ENCODE data around the gene MEGF10.

Gene MEGF10

DNA sequence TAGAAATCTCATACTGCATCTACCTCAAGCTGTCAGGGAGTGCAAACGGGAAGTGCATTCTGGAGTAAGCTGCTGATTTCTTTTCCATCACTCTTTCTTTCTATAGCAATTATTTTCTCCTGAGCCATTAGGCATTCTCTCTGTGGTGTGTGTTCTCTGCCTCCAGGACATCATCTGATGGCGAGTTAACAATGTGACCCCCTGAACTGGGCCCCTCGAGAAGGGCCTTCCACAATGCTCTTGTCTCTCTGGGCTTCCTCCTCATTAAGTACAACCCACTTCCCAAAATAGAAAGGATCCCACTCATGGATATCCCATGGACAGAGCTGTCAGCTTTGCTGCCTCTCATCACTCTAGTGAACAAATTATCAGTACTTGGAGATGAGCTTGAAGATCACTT lies 130.2 kb downstream of the MEGF10 start (continued):
- TF ChIP-seq, protein P1, sequence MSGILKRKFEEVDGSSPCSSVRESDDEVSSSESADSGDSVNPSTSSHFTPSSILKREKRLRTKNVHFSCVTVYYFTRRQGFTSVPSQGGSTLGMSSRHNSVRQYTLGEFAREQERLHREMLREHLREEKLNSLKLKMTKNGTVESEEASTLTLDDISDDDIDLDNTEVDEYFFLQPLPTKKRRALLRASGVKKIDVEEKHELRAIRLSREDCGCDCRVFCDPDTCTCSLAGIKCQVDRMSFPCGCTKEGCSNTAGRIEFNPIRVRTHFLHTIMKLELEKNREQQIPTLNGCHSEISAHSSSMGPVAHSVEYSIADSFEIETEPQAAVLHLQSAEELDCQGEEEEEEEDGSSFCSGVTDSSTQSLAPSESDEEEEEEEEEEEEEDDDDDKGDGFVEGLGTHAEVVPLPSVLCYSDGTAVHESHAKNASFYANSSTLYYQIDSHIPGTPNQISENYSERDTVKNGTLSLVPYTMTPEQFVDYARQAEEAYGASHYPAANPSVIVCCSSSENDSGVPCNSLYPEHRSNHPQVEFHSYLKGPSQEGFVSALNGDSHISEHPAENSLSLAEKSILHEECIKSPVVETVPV (CRISPR knock-in tag; IDR thresholded peaks at IDR 0.05): no peak

DNA sequence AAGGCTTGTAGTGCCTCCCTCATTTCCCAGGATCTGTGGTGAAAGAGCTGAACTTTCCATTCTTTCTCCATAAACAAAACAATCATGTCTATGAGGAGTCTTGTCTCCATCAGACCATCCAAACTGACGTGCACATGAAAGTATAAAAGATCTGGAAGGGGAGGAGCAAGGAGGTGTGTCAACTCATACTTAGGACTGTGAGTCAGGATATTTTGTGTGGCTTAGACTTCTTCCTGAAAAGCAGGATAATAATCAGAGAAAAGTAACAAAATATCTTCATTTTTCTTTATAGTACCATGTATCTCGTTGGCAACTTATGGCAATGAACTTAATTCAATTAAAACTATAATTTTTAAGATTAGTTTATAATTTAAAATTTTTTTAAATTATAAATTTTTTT lies 130.9 kb downstream of the MEGF10 start:
- TF ChIP-seq, protein P1 (CRISPR knock-in tag; IDR thresholded peaks at IDR 0.05): no peak
- no peak for TF ChIP-seq RARB (CRISPR knock-in tag; IDR thresholded peaks at IDR 0.05)
- TF ChIP-seq PPARA (CRISPR knock-in tag; IDR thresholded peaks at IDR 0.05; ENCODE audit: borderline replicate concordance): no peak
- TF ChIP-seq TCF4 (CRISPR knock-in tag; IDR thresholded peaks at IDR 0.05; ENCODE audit: borderline replicate concordance): no peak
- no peak for TF ChIP-seq OSR1 (CRISPR knock-in tag; IDR thresholded peaks at IDR 0.05)
- TF ChIP-seq ZFP3 (CRISPR knock-in tag; IDR thresholded peaks at IDR 0.05): no peak
- no peak for TF ChIP-seq ZNF8 (CRISPR knock-in tag; IDR thresholded peaks at IDR 0.05)
- TF ChIP-seq ARNTL (CRISPR knock-in tag; IDR thresholded peaks at IDR 0.05; ENCODE audit: borderline replicate concordance, low read depth): no peak
- no peak for ATAC-seq

DNA sequence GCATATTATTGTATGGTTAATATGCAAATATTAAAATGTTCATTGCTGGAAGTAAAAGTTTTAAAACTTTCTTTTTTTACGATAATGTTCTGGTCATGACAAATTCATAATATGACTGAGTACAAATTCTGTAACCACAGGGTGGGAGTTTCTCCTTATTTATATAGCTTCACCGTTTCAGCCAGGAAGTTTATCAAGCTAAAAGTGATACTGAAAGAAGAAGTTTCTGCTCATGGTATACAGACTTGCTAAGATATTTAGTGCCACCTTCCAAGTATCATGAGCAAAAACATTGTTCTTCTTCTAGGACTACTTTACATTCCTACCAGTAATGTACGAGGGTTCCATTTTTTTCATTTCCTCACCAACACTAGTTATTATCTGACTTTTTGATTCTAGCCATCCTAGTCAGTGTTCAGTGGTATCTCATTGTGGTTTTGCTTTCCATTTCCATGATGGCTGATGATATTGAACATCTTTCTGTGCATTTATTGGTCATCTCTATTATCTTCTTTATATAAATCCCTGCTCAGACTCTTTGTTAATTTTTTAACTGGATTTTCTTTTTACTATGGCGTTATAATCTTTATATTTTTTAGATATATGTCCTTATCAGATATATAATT lies 132.7 kb downstream of the MEGF10 start:
- TF ChIP-seq, protein P2, sequence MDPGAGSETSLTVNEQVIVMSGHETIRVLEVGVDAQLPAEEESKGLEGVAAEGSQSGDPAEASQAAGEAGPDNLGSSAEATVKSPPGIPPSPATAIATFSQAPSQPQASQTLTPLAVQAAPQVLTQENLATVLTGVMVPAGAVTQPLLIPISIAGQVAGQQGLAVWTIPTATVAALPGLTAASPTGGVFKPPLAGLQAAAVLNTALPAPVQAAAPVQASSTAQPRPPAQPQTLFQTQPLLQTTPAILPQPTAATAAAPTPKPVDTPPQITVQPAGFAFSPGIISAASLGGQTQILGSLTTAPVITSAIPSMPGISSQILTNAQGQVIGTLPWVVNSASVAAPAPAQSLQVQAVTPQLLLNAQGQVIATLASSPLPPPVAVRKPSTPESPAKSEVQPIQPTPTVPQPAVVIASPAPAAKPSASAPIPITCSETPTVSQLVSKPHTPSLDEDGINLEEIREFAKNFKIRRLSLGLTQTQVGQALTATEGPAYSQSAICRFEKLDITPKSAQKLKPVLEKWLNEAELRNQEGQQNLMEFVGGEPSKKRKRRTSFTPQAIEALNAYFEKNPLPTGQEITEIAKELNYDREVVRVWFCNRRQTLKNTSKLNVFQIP (CRISPR knock-in tag; IDR thresholded peaks at IDR 0.05; ENCODE audit: borderline replicate concordance, low read depth): no peak
- TF ChIP-seq PPARA (CRISPR knock-in tag; IDR thresholded peaks at IDR 0.05; ENCODE audit: borderline replicate concordance) (no peak), ZNF8 (CRISPR knock-in tag; IDR thresholded peaks at IDR 0.05) (no peak), GLIS3 (CRISPR knock-in tag; IDR thresholded peaks at IDR 0.05) (no peak), OSR1 (CRISPR knock-in tag; IDR thresholded peaks at IDR 0.05) (no peak), CSDC2 (CRISPR knock-in tag; IDR thresholded peaks at IDR 0.05) (no peak)

DNA sequence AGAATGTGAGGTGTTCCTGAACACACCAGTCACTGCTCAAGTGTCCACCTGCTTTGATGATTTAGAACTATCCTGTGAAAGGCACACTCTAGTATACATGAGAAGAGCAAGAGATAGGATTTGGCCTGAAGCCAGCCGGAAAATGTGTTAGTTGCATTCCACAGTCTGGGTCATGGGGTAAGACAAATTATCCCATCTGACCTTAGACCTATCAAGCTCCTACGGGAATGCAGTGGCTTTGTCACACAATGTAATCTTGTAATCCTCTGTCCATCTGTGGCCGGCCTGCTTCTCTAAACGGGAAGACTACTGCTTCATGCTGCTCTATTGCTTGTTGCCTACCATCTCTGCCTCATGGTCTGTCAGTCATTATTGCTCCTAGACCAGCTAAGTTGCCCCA lies 134.4 kb downstream of the MEGF10 start:
- no peak for TF ChIP-seq SNAI2 (CRISPR knock-in tag; IDR thresholded peaks at IDR 0.05)
- no peak for TF ChIP-seq PPARA (CRISPR knock-in tag; IDR thresholded peaks at IDR 0.05; ENCODE audit: borderline replicate concordance)
- no peak for TF ChIP-seq ZNF565 (CRISPR knock-in tag; conservative IDR thresholded peaks at IDR 0.05; ENCODE audit: low read depth)
- no peak for TF ChIP-seq OSR1 (CRISPR knock-in tag; IDR thresholded peaks at IDR 0.05)
- TF ChIP-seq ZFP3 (CRISPR knock-in tag; IDR thresholded peaks at IDR 0.05): no peak
- no peak for ATAC-seq

More for the DNA sequence above, 132.7 kb downstream of the MEGF10 start:
- ATAC-seq: no peak

DNA sequence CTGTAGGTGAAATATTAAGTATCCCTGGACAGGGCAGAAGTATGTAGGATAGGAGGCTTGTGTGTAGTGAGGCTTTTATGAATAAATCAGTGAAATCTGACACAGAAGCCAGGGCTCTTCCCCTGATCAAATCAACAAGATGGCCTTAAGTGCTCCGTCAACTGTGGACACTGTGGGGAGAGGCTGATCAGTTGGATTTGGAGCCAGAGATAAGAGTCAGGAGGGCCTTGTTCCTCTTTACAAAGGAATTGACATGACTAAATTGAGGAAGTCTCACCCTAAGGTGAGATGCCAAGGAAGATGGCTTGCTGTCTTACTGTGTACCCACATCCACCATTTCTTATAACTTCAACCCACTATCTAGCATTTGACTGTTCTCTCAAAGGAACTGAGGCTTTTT lies 135.3 kb downstream of the MEGF10 start:
- TF ChIP-seq ZFP30 (CRISPR knock-in tag; IDR thresholded peaks at IDR 0.05) (no peak), ZNF8 (CRISPR knock-in tag; IDR thresholded peaks at IDR 0.05) (no peak), PPARA (CRISPR knock-in tag; IDR thresholded peaks at IDR 0.05; ENCODE audit: borderline replicate concordance) (no peak), ARNTL (CRISPR knock-in tag; IDR thresholded peaks at IDR 0.05; ENCODE audit: borderline replicate concordance, low read depth) (no peak), ESRRG (CRISPR knock-in tag; IDR thresholded peaks at IDR 0.05) (no peak), TOX (CRISPR knock-in tag; IDR thresholded peaks at IDR 0.05; ENCODE audit: borderline replicate concordance) (no peak), ZFP3 (CRISPR knock-in tag; IDR thresholded peaks at IDR 0.05) (no peak), RARB (CRISPR knock-in tag; IDR thresholded peaks at IDR 0.05) (no peak), ZC3H10 (CRISPR knock-in tag; IDR thresholded peaks at IDR 0.05) (no peak), OSR1 (CRISPR knock-in tag; IDR thresholded peaks at IDR 0.05) (no peak), SNAI2 (CRISPR knock-in tag; IDR thresholded peaks at IDR 0.05) (no peak), TCF4 (CRISPR knock-in tag; IDR thresholded peaks at IDR 0.05; ENCODE audit: borderline replicate concordance) (no peak), ZNF565 (CRISPR knock-in tag; conservative IDR thresholded peaks at IDR 0.05; ENCODE audit: low read depth) (no peak), BACH2 (CRISPR knock-in tag; IDR thresholded peaks at IDR 0.05; ENCODE audit: borderline replicate concordance) (no peak), GLIS3 (CRISPR knock-in tag; IDR thresholded peaks at IDR 0.05) (no peak), CSDC2 (CRISPR knock-in tag; IDR thresholded peaks at IDR 0.05) (no peak)
- TF ChIP-seq, protein P1 (CRISPR knock-in tag; IDR thresholded peaks at IDR 0.05): no peak
- TF ChIP-seq, protein P3, sequence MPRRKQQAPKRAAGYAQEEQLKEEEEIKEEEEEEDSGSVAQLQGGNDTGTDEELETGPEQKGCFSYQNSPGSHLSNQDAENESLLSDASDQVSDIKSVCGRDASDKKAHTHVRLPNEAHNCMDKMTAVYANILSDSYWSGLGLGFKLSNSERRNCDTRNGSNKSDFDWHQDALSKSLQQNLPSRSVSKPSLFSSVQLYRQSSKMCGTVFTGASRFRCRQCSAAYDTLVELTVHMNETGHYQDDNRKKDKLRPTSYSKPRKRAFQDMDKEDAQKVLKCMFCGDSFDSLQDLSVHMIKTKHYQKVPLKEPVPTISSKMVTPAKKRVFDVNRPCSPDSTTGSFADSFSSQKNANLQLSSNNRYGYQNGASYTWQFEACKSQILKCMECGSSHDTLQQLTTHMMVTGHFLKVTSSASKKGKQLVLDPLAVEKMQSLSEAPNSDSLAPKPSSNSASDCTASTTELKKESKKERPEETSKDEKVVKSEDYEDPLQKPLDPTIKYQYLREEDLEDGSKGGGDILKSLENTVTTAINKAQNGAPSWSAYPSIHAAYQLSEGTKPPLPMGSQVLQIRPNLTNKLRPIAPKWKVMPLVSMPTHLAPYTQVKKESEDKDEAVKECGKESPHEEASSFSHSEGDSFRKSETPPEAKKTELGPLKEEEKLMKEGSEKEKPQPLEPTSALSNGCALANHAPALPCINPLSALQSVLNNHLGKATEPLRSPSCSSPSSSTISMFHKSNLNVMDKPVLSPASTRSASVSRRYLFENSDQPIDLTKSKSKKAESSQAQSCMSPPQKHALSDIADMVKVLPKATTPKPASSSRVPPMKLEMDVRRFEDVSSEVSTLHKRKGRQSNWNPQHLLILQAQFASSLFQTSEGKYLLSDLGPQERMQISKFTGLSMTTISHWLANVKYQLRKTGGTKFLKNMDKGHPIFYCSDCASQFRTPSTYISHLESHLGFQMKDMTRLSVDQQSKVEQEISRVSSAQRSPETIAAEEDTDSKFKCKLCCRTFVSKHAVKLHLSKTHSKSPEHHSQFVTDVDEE (CRISPR knock-in tag; IDR thresholded peaks at IDR 0.05): no peak
- TF ChIP-seq, protein P2 (CRISPR knock-in tag; IDR thresholded peaks at IDR 0.05; ENCODE audit: borderline replicate concordance, low read depth): no peak
- TF ChIP-seq, protein P4, sequence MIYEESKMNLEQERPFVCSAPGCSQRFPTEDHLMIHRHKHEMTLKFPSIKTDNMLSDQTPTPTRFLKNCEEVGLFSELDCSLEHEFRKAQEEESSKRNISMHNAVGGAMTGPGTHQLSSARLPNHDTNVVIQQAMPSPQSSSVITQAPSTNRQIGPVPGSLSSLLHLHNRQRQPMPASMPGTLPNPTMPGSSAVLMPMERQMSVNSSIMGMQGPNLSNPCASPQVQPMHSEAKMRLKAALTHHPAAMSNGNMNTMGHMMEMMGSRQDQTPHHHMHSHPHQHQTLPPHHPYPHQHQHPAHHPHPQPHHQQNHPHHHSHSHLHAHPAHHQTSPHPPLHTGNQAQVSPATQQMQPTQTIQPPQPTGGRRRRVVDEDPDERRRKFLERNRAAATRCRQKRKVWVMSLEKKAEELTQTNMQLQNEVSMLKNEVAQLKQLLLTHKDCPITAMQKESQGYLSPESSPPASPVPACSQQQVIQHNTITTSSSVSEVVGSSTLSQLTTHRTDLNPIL (CRISPR knock-in tag; IDR thresholded peaks at IDR 0.05; ENCODE audit: low read depth): no peak
- ATAC-seq: no peak

Measured in SK-N-SH treated with all-trans-retinoic acid at 6 μM for 48 hours (cell line).